Stomach (tissue), 9 donors: ENCODE data around the gene CERS3. TPM values are rescaled to one million over a fixed set of nuclear protein-coding genes. Genes with fewer than 3 reads are reported as not detected.

Source experiments
- DNase-seq, 2 donors: peaks; one replicate each; pipeline versions ENCODE4 v3.0.0 to v3.0.0-alpha.2; 2013 to 2019
- H3K27ac ChIP-seq, 5 donors: fragments of 200-600 bp in 4 of 5; sonication (generic) in 4 of 5; one replicate each; pipeline ENCODE4 v1.5.1; 2013 to 2019; ENCODE audit warnings: mild to moderate bottlenecking in 1 of 5, moderate library complexity in 1 of 5
- H3K27me3 ChIP-seq, 3 donors: fragments of 200-600 bp; sonication (generic); one replicate each; pipeline ENCODE4 v1.5.1; 2017 to 2019; ENCODE audit warnings: mixed run types in 1 of 3
- H3K36me3 ChIP-seq, 4 donors: fragments of 200-600 bp; sonication (generic); 1 replicate in 3 of 4; 2 replicates in 1 of 4; pipeline ENCODE4 v1.5.1; 2016 to 2019
- H3K4me1 ChIP-seq, 4 donors: fragments of 200-600 bp; sonication (generic); one replicate each; pipeline ENCODE4 v1.5.1; 2016 to 2019
- H3K4me3 ChIP-seq, 4 donors: fragments of 200-600 bp; sonication (generic) in 3 of 4; one replicate each; pipeline ENCODE4 v1.5.1; 2016 to 2019; ENCODE audit warnings: mild to moderate bottlenecking in 1 of 4
- H3K9me3 ChIP-seq, 4 donors: fragments of 200-600 bp; sonication (generic); one replicate each; pipeline ENCODE4 v1.5.1; 2016 to 2019
- EP300 ChIP-seq: sonication (generic); formaldehyde crosslinking; IDR thresholded peaks from one replicate; pipeline ENCODE4 v1.6.1; 2017; ENCODE audit warnings: antibody characterized with exemption
- POLR2A ChIP-seq, 4 donors: fragments of 450-650 bp; IDR thresholded peaks; one replicate each; pipeline ENCODE4 v1.6.1; 2016; ENCODE audit warnings: antibody characterized with exemption in 4 of 4, control low read depth in 2 of 4, mild to moderate bottlenecking in 1 of 4, moderate library complexity in 1 of 4
- POLR2AphosphoS5 ChIP-seq, 3 donors: sonication (generic); formaldehyde crosslinking; IDR thresholded peaks; one replicate each; pipeline ENCODE4 v1.6.1; 2016; ENCODE audit warnings: antibody characterized with exemption in 3 of 3
- WGBS, 5 donors: extraction: QIAGEN DNeasy Blood & Tissue Kit in 3 of 5; methylation state at CpG; one replicate each; pipeline versions ENCODE4 v1.1.5 to v1.1.7; 2013 to 2018; 5-methylcytosine and 5-hydroxymethylcytosine counted together
- intact Hi-C: fragments of 100-400 bp; cut with DNase I; formaldehyde crosslinking; loops from one replicate; pipeline ENCODE4 v1.15.1; 2023; ENCODE audit warnings: low total_unique reads
- polyA plus RNA-seq, 3 donors: library from polyadenylated mRNA; stranded (reverse); fragments of 200-250 nt; gene quantifications; one replicate each; pipeline ENCODE4 v1.2.3, GENCODE V29; 2013
- total RNA-seq, 5 donors: library from RNA; depleted of rRNA; stranded (reverse); fragments of >200 nt; gene quantifications; one replicate each; pipeline versions ENCODE4 v1.1.0 to v1.2.3, GENCODE V29; 2014 to 2016
- TF ChIP-seq, protein P1 (sequence below), 7 experiments: fragments of 450-650 bp in 4 of 7; fragments of 200-600 bp in 3 of 7; sonication (generic) in 3 of 7; IDR thresholded peaks; one replicate each; pipeline ENCODE4 v1.5.1; 2016 to 2019; ENCODE audit warnings: antibody characterized with exemption in 7 of 7, control low read depth in 2 of 7, mild to moderate bottlenecking in 1 of 7
- donor health status: healthy with polysubstance abuse.
- donor health status: Bipolar disorder and iron deficiency.
- donor health status: healthy.

Gene CERS3
- total and polyA plus RNA-seq, 8 donors, result 0.18 to 27.8 TPM; not detected in 6

DNA sequence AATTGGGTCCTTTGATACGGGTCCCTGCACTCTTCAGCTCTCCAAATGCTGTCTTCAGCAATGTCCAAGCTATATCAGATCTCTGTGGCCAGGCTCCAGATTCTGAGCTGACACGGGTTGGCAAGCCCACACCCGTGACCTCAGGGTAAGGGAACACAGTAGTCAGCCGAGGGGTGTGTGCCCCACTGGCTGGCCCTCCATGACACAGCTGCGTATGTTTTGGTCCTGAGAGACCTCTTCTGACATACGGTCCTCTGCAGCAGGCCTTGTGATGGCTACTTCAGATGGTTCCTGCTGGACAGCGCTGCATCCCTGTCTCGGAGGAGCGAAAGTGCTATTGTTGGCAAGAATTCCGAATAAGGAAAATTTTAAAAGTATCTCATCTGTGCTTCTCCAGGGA, 101.8 kb downstream of the CERS3 start:
- H3K4me1 ChIP-seq, result no peaks in the 10 kb centered on the region
- intact Hi-C loops, result no loop called here
- H3K9me3 ChIP-seq, result peaks cover 0 to 19% (median 16%) of the 10 kb centered on the region in 4 donors
- TF ChIP-seq POLR2AphosphoS5 (IDR thresholded peaks at IDR 0.05) (no peak), POLR2A (IDR thresholded peaks at IDR 0.05) (no peak), EP300 (no peak)
- TF ChIP-seq, protein P1, sequence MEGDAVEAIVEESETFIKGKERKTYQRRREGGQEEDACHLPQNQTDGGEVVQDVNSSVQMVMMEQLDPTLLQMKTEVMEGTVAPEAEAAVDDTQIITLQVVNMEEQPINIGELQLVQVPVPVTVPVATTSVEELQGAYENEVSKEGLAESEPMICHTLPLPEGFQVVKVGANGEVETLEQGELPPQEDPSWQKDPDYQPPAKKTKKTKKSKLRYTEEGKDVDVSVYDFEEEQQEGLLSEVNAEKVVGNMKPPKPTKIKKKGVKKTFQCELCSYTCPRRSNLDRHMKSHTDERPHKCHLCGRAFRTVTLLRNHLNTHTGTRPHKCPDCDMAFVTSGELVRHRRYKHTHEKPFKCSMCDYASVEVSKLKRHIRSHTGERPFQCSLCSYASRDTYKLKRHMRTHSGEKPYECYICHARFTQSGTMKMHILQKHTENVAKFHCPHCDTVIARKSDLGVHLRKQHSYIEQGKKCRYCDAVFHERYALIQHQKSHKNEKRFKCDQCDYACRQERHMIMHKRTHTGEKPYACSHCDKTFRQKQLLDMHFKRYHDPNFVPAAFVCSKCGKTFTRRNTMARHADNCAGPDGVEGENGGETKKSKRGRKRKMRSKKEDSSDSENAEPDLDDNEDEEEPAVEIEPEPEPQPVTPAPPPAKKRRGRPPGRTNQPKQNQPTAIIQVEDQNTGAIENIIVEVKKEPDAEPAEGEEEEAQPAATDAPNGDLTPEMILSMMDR (IDR thresholded peaks at IDR 0.05), result no peak
- H3K36me3 ChIP-seq, result no peaks in the 10 kb centered on the region
- no peak overlapping the region for H3K4me3 ChIP-seq
- 81 to 90% (median 85%) methylated on average over 10 of the region's 10 CpGs for WGBS, 5 donors
- DNase-seq, result no peak
- no peak overlapping the region for H3K27ac ChIP-seq
- H3K27me3 ChIP-seq, result no peaks in the 10 kb centered on the region

DNA sequence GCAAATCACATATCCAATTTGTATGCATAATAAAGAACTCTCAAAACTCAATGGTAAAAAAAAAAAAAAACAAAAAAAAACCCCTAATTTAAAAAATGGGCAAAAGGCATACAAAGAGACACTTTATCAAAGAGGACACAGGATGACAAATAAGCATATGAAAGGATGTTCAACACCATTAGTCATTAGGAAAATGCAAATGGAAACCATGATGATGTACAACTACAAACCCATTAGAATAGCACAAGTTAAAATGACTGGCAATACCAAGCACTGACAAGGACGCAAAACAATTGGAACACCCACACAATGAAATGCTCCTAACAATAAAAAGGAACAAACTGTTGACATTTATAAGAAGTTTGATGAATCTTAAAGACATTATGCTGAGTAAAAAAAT, 123.6 kb downstream of the CERS3 start:
- no peak overlapping the region for H3K4me3 ChIP-seq
- H3K36me3 ChIP-seq, result peaks cover 0 to 3% (median 0%) of the 10 kb centered on the region in 4 donors
- no peak for DNase-seq
- peaks cover 0 to 16% (median 7%) of the 10 kb centered on the region in 4 donors for H3K9me3 ChIP-seq
- TF ChIP-seq POLR2AphosphoS5 (IDR thresholded peaks at IDR 0.05) (no peak), EP300 (no peak), POLR2A (IDR thresholded peaks at IDR 0.05) (no peak)
- TF ChIP-seq, protein P1 (IDR thresholded peaks at IDR 0.05), result no peak
- H3K27ac ChIP-seq, result no peak overlapping the region
- intact Hi-C loops, result no loop called here
- H3K27me3 ChIP-seq, result no peaks in the 10 kb centered on the region
- 88 to 98% (median 93%) methylated on average over 1 of the region's 1 CpG for WGBS, 5 donors
- H3K4me1 ChIP-seq, result no peaks in the 10 kb centered on the region

DNA sequence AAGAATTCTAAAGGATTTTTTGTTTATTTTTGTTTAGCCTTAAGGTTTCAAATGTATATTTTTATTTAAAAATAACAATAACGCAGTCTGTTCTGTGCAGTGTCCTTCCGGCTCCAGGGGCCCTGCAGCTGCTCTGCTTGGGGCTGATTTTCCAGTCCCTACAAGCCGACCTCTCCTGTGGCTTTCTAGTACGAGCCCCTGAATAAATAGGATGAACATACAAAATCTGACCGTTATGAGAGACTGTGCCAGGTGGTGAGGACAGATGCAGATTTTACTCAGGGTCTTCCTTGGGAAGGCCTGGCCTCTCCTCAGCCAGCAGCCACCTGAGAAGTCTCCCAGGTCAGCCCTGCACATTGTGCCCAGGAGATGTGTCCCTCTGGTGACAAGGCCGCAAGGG, 127.8 kb downstream of the CERS3 start:
- Histone ChIP-seq H3K27ac (no peak overlapping the region), H3K4me3 (no peak overlapping the region), H3K27me3 (no peaks in the 10 kb centered on the region), H3K36me3 (peaks cover 0 to 3% (median 0%) of the 10 kb centered on the region in 4 donors), H3K9me3 (peaks cover 0 to 3% (median 0%) of the 10 kb centered on the region in 4 donors), H3K4me1 (no peaks in the 10 kb centered on the region)
- no peak for DNase-seq
- 78 to 86% (median 80%) methylated on average over 5 to 6 of the region's 6 CpGs for WGBS, 5 donors
- intact Hi-C loops, result no loop called here
- TF ChIP-seq POLR2AphosphoS5 (IDR thresholded peaks at IDR 0.05) (no peak), POLR2A (IDR thresholded peaks at IDR 0.05) (no peak), EP300 (no peak)
- TF ChIP-seq, protein P1 (IDR thresholded peaks at IDR 0.05), result no peak

DNA sequence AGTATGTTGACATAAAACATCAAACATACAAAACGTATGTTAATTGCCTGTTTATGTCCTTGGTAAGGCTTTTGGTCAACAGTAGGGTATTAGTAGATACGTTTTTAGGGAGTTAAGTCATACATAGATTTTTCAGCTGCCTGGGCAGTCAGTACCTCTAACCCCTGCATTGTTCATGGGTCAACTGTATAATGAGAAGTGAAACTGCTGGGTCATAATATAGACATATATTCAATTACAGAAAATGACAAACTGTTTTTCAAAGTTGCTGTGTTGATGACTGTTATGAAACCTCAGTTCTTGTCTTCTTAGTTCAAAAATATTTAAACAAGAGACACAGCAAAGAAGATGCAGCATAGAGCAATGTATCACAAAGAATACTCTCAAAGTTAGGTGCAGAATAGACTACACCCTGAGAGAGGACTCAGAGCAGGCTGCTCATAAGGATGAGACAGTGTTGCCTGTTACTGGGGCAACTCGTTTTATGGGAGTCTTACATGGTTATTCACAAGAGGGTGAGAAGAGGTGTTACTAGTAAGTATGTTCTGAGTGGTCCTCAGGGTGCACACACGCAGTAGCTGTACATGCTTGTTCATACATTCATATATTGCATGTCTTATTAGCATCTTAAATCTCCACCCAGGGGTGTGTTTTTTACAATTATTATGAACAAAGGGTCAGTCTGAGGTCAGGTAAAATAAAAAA, 133.9 kb downstream of the CERS3 start:
- Histone ChIP-seq H3K27me3 (no peaks in the 10 kb centered on the region), H3K9me3 (no peaks in the 10 kb centered on the region), H3K4me1 (no peaks in the 10 kb centered on the region), H3K36me3 (no peaks in the 10 kb centered on the region), H3K4me3 (no peak overlapping the region), H3K27ac (no peak overlapping the region)
- TF ChIP-seq POLR2AphosphoS5 (IDR thresholded peaks at IDR 0.05), result no peak
- intact Hi-C loops, result no loop called here
- 45 to 53% (median 49%) methylated on average over 4 of the region's 4 CpGs for WGBS, 5 donors
- DNase-seq, result no peak

DNA sequence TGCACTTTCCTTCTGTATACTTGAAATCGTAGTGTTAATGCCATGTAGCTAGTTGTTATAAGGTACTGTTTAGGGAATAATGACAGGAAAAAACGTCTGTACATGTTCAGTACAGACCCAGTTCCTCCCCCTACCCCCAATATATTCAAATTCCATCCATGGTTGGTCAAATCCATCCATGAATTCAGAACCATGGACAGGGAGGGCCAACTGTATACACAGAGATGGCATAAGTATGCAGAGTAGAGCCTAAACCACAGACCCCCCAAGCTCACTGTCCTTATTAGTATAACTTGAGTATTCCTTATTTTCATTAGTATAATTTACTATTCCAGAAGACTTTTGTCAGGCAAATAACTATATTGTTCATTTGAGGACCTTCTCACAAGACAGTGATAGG, 135.7 kb downstream of the CERS3 start:
- 46 to 75% (median 54%) methylated on average over 2 of the region's 2 CpGs for WGBS, 5 donors
- intact Hi-C loops, result no loop called here
- H3K27ac ChIP-seq, result no peak overlapping the region
- TF ChIP-seq POLR2A (IDR thresholded peaks at IDR 0.05) (no peak), POLR2AphosphoS5 (IDR thresholded peaks at IDR 0.05) (no peak), EP300 (no peak)
- TF ChIP-seq, protein P1 (IDR thresholded peaks at IDR 0.05), result no peak
- no peak overlapping the region for H3K4me3 ChIP-seq
- H3K9me3 ChIP-seq, result peaks cover 0 to 2% (median 1%) of the 10 kb centered on the region in 4 donors
- no peak for DNase-seq
- H3K36me3 ChIP-seq, result no peaks in the 10 kb centered on the region
- no peaks in the 10 kb centered on the region for H3K4me1 ChIP-seq
- H3K27me3 ChIP-seq, result no peaks in the 10 kb centered on the region
